Measurements from ENCODE around the gene TTK.

Gene TTK

DNA sequence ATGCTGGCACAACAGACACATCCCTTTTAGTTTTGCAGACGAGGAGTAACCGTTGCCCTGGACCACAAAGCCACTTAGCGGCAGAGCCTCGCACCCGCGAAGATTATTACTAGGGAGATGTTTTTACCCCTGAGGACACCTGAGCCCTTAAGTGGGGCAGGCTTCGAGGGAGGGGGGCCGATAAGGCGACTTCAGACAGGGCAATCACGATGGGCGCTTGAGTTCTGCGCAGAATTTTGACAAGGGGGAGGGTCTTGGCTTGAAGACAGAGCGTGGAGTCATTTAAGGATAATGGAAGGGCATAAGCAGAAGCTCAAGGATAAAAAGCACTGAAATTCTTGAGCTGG is 650 bp upstream of the TTK start:
- DNase-seq (ENCODE audit: low read depth): no peak
- TF ChIP-seq, protein P1, sequence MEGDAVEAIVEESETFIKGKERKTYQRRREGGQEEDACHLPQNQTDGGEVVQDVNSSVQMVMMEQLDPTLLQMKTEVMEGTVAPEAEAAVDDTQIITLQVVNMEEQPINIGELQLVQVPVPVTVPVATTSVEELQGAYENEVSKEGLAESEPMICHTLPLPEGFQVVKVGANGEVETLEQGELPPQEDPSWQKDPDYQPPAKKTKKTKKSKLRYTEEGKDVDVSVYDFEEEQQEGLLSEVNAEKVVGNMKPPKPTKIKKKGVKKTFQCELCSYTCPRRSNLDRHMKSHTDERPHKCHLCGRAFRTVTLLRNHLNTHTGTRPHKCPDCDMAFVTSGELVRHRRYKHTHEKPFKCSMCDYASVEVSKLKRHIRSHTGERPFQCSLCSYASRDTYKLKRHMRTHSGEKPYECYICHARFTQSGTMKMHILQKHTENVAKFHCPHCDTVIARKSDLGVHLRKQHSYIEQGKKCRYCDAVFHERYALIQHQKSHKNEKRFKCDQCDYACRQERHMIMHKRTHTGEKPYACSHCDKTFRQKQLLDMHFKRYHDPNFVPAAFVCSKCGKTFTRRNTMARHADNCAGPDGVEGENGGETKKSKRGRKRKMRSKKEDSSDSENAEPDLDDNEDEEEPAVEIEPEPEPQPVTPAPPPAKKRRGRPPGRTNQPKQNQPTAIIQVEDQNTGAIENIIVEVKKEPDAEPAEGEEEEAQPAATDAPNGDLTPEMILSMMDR (conservative IDR thresholded peaks at IDR 0.05; ENCODE audit: low read length): no peak
- H3K4me3 ChIP-seq (ENCODE audit: low read length): peak overlapping the region; percentile 85

DNA sequence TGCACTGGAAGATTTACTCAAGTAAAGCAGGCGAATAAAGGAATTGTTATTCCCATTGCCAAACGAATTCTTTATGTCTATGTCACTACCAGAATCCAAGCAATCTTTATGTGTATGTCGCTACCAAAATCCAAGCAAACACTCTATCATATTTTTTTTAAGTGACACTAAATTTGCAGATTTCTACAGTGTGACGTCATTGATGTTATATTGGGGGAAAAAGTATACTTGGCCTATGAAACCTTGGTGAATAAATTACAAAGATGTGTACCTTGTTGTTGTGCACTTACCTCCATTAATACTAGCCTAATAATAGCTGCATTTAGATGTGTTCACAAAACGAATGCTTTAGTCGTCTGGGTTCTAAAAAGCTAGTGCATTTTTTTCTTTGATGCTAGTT is 957 bp downstream of the TTK start:
- TF ChIP-seq, protein P1 (conservative IDR thresholded peaks at IDR 0.05; ENCODE audit: low read length): no peak
- peak overlapping the region; percentile 85 for H3K4me3 ChIP-seq (ENCODE audit: low read length)
- DNase-seq (ENCODE audit: low read depth): no peak

DNA sequence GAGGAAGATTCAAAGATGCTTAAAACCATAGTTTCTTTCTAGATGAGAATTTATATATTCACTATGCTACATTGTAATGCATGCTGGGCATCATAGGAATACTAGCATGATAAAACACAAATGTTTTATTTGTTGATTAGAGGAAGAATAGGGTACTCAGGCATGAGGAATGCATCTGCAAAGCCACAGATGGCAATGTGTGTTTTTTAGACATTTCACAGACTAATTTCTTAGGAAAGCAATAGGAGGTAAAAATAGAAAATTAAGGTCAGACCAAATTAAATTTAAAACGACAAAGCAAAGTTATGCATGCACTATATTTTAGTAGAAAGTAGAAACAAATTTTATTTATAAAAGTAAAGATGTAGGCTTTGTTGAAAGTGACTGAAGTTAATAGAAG is 2.1 kb downstream of the TTK start:
- DNase-seq (ENCODE audit: low read depth): peak; percentile 11
- H3K4me3 ChIP-seq (ENCODE audit: low read length): no peak overlapping the region
- TF ChIP-seq, protein P1 (conservative IDR thresholded peaks at IDR 0.05; ENCODE audit: low read length): no peak

DNA sequence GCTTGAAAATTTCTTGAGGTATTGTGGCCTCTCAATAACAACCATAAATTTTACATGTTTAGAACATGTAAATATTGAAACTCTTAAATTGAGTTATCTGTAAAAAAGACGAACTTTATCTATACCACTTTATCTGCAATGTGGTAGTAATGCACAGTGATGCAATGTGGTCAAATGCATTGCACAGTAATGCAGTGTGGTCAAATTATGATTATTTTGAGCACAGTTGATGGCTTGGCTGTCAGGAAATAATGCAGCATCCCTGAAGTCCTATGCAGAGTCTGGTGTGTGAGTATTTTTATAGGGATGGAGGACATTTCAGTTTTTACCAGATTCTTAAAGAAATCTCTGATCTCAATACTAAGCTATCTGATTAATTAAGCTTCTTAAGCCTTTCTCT is 5.1 kb downstream of the TTK start:
- DNase-seq (ENCODE audit: low read depth): no peak
- TF ChIP-seq, protein P1 (conservative IDR thresholded peaks at IDR 0.05; ENCODE audit: low read length): no peak
- no peak overlapping the region for H3K4me3 ChIP-seq (ENCODE audit: low read length)

DNA sequence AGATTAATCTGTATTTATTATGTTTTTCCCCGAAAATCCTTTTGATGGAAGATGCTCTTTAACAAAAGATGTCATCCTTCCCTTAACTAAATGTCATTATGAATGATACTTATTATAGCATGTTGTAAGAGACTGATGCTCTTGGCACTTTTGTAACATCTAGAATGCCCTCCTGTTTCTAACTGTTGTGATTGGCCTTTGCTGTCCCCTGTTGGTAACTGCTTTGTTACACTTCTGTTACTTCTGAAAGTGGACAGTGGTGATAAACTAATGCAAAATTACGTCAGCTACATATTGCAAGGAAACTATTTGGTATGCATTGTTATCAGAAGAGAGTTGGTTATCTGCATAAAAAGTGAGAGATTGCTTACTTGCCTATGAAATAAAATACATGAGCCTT is 5.8 kb downstream of the TTK start:
- no peak for DNase-seq (ENCODE audit: low read depth)

DNA sequence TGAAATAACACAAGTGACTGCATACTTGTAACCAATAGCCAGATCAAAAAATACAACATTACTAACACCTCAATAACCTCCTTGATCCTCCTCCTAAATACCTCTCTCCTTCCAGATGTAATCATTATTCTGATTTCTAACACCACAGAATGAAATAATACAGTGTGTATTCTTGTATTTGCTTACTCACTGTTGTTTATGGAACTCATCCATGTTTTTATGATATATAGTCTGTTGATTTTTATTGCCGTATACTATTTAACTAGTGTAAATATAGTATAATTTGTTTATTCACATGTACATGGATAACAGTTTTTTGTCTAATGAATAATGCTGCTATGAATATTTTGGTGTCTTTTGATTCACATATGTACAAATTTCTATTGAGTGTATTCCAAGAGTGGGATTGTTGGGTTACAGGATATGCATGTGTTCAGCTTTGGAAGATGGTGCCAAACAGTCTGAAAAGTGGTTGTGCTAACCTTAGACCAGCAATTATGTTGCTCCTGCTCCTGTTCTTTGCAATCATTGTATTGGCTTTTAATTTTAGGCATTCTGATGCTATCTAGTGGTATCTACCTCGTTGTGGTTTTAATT is 11.5 kb downstream of the TTK start:
- no peak for DNase-seq (ENCODE audit: low read depth)
- no peak overlapping the region for H3K4me3 ChIP-seq (ENCODE audit: low read length)
- TF ChIP-seq, protein P1 (conservative IDR thresholded peaks at IDR 0.05; ENCODE audit: low read length): no peak

More for the DNA sequence above, 5.8 kb downstream of the TTK start:
- TF ChIP-seq, protein P1 (conservative IDR thresholded peaks at IDR 0.05; ENCODE audit: low read length): no peak
- H3K4me3 ChIP-seq (ENCODE audit: low read length): no peak overlapping the region

DNA sequence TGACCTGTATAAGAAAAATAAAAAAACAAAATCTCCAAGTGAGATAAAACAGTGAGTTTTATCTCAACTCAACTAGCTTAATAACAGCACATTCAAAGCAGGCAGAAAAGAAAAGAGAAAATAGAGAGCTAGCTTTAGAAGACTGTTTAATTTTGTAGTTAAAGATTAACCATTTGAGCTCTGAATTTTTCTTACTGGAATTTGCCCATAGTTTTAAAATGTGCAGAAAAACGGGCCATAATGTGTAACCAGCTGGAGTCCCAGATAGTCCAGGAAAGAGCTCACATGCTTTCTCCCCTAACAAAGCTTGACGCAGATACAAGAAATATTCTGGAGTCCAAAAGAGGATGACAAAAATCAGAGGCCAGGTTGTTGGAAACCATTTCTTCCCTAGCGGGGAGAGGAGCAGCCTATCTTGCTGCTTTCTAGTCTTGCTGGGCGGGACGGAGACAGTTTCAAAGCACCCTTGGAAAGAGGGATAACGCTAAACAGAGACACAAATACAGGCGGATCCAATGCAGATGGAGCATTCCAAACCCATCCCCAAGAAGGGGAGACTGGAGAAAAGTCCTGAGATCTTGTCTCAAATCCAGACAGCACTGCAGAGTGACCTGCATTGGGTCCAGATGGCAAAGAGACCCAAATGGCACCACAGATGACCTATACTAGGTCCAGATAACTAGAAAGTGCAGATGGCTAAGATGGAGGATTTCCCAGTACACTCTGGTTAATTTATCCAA is 16.1 kb downstream of the TTK start:
- DNase-seq (ENCODE audit: low read depth): no peak
- TF ChIP-seq, protein P1 (conservative IDR thresholded peaks at IDR 0.05; ENCODE audit: low read length): no peak
- no peak overlapping the region for H3K4me3 ChIP-seq (ENCODE audit: low read length)

Measured in AG10803 (cell line).